ACHN (cell line): ENCODE data around the gene MLLT1.

Source experiments
- DNase-seq: peaks from one replicate; pipeline ENCODE4 v3.0.0-alpha.2; 2015
- in situ Hi-C: cut with HindIII; loops from 2 replicates; pipeline ENCODE4 v1.10.0; 2017; ENCODE audit warnings: low sequenced_read_pairs, low pct_ligation_motif_present, low pct_unique_long_range_greater_than_20kb

Gene MLLT1

DNA sequence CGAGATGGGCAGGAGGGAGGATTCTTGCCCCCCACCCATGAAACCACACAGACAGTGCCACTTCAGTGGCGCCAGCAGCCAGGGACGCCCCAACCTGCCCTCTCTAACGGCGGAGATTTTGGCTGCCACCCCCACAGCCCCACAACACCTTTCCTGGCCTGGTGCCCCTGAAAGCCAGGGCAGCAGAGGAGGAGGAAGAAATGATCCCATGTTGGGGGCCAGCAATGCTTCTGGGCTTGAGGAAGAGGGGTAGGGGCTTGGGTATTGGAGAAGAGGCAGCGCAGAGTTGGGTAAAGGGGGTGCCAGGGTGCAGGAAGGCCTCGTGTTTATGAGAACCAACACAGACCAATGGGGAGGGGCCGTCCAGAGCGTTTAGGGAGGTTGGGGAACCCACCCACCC lies 1.7 kb downstream of the MLLT1 start:
- in situ Hi-C loops = no loop called here
- no peak for DNase-seq

- in situ Hi-C loops = no loop called here
Measured at GRCh38 chr19:6276447-6276846, 3.3 kb downstream of the MLLT1 start.

GRCh38 chr19:6275170-6275744 lies 4.5 kb downstream of the MLLT1 start:
- in situ Hi-C loops = no loop called here
- DNase-seq = no peak

More at GRCh38 chr19:6276447-6276846, 3.3 kb downstream of the MLLT1 start:
- DNase-seq = no peak

DNA sequence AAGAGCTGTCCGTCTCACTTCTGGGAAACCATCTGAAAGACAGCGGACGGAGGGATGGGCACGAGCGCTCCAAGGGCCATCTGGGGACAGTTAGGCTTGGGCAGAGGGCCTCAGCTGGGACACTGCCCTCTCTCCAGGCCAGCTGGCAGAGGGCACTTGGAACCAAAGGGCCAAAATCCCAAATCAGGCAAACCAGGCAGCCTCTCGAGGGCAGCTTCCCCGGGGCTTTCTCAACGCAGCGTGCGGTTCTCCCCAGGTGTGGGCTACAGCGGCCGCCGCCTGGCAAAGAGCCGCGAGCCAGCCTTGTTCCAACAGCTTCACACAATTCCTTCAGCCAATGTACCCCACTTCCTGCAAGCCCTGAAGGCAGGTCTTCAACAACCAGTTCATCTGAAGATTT lies 5.0 kb downstream of the MLLT1 start:
- in situ Hi-C loops = no loop called here
- DNase-seq = no peak

DNA sequence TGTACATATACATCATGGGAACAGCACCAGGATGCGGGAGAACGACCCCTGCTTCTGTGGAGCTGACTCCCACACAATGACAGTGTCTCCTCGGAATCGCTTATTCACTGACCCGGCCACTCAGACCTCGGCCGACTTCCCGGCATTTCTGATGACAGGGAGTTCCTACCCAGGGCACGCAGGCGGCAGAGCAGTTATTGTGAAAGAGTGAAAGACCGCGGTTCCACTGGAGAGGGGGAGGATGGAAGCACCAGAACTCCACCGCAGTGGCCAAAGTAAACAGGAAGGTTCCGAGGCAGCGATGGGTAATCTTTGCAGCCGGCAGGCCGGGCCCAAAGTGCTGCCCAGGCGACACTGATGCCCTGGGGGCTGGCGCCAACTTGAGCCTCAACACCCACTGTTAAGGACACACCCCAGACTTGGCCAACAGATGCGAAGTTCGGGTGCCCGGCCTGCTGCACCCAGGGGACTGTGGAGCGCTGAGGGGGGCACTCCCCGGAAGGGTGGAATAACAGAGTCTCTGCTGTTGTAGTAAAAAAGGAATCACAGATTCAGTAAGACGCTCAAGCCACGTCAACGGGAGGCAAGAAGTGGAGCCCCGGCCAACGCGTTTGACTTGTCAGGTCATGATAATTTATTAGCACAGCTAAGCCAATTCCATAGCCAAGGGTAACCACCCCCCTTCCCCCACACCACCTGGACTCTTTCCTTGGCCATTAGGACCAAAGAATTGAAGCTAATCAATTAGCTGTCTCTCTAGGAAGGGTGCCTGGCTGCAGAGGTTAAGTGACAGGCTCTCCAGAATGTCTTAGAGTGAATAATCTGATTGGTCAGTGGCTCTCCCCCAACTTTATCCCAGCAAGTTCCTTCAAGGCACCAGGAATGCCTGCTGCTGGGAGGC lies 5.8 kb downstream of the MLLT1 start:
- no peak for DNase-seq
- in situ Hi-C loops = no loop called here

DNA sequence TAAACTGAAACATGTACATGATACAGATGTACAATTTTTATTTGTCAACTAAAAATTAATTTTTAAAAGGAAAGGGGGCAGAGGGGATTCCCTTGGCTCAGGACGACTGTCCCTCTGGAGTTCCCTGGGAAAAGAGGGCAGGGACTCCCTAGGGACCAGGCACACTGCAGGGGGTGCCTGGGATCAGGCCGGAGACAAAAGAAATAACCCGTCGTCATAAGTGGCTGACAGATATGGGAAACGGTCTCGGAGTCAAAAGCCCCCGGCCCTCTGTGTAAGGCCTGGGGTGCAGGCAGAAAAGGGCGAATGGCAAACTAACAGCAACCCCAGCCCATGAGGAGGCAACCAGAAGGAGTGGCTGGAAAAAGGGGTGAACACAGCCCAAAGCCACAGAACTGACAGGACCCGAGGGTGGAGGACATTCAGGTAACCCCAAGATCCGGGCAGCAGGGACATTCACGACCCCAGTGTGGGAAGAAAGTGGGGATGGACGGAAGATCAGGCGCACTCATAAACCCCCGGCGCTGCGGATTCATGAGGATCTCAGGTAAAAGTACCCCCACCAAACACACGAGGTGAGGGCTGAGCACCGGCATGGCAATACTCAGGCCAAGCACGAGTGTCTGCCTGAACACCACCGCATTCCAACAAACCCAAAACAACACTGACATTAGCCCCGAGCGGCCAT lies 6.7 kb downstream of the MLLT1 start:
- in situ Hi-C loops = no loop called here
- DNase-seq = no peak

GRCh38 chr19:6272411-6272791 lies 7.4 kb downstream of the MLLT1 start:
- DNase-seq = no peak
- in situ Hi-C loops = no loop called here

- in situ Hi-C loops = no loop called here
- DNase-seq = no peak
Measured at GRCh38 chr19:6271721-6272410, 7.9 kb downstream of the MLLT1 start.

GRCh38 chr19:6271251-6271650 lies 8.5 kb downstream of the MLLT1 start:
- in situ Hi-C loops = no loop called here
- DNase-seq = no peak

GRCh38 chr19:6270822-6271221 lies 9.0 kb downstream of the MLLT1 start:
- in situ Hi-C loops = no loop called here
- DNase-seq = no peak

DNA sequence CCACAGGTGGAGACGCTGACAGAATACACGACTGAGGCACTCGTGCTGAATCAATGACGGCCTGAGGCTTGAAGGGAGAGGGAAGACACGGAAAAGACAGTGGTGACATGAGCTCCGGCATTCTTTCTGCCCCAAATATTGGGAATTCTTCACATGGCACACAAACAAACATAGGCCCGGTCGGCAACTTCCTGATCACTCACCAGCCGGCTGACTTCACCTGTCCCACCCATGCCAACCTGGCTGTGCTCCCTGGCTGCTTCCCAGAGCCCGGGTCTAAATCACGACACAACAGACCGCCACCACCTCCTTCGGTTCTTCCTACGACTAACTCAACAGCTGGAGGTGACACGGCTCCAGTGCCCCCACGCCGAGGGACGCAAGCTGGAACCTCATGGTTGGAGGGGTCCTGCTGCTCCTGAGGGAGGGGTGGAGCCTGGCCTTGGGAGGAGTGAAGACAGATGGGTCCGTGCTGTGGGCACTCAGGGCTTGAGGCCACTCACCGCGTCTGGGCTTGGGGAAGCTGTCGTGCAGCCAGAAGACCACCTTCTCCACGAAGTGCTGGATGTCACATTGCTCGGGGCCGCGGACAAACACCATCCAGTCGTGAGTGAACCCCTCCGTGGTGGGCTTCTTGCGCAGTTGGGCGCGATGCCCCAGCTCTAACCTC lies 9.6 kb downstream of the MLLT1 start:
- in situ Hi-C loops = no loop called here
- no peak for DNase-seq

GRCh38 chr19:6269101-6269886 lies 10.5 kb downstream of the MLLT1 start:
- DNase-seq = no peak
- in situ Hi-C loops = no loop called here

GRCh38 chr19:6268382-6268771 lies 11.4 kb downstream of the MLLT1 start:
- in situ Hi-C loops = no loop called here
- DNase-seq = no peak

GRCh38 chr19:6267552-6268381 lies 12.0 kb downstream of the MLLT1 start:
- in situ Hi-C loops = no loop called here
- DNase-seq = no peak

GRCh38 chr19:6264803-6265202 lies 15.0 kb downstream of the MLLT1 start:
- DNase-seq = no peak
- in situ Hi-C loops = no loop called here

- in situ Hi-C loops = no loop called here
Measured at GRCh38 chr19:6263735-6264444, 15.9 kb downstream of the MLLT1 start.

GRCh38 chr19:6263306-6263705 lies 16.5 kb downstream of the MLLT1 start:
- in situ Hi-C loops = no loop called here
- no peak for DNase-seq

More at GRCh38 chr19:6263735-6264444, 15.9 kb downstream of the MLLT1 start:
- DNase-seq = no peak
